H1 (cell line): ENCODE data around the gene ERAP2. TPM values are rescaled to one million over a fixed set of nuclear protein-coding genes. Genes with fewer than 3 reads are reported as not detected.

Source experiments
- CTCF ChIA-PET: fragments of 300-600 bp; sonication (Branson Sonifier 250); formaldehyde crosslinking; loops from one replicate; lab custom pipeline; 2021; ENCODE audit not compliant: partially characterized antibody; lab: Charles Lee
- POLR2A ChIA-PET: fragments of 300-600 bp; sonication (Branson Sonifier 250); formaldehyde crosslinking; loops from one replicate; lab custom pipeline; 2021; ENCODE audit warnings: inconsistent platforms; ENCODE audit not compliant: partially characterized antibody; lab: Charles Lee
- DNase-seq, 2 experiments: peaks; one replicate each; pipeline versions ENCODE4 v3.0.0 to v3.0.0-alpha.2; 2010 to 2022; ENCODE audit warnings: low spot score in 2 of 2, low read depth in 1 of 2, mixed read lengths in 1 of 2
- FAIRE-seq: peaks from 2 replicates; lab custom pipeline; 2011; peaks lifted over from hg19 to GRCh38; lab: Jason Lieb, UNC
- H2AFZ ChIP-seq: 2 replicates; pipeline ENCODE4 v1.8.1; 2012; ENCODE audit warnings: low read length, inconsistent platforms
- H2AK5ac ChIP-seq: 2 replicates; pipeline ENCODE4 v1.6.1; 2013; ENCODE audit warnings: low read depth, low read length
- H2BK120ac ChIP-seq: replicated peaks from 2 replicates; pipeline ENCODE3; 2013; ENCODE audit warnings: low read depth, low read length, inconsistent platforms
- H2BK12ac ChIP-seq: 2 replicates; pipeline ENCODE4 v1.6.1; 2013; ENCODE audit warnings: low read depth, low read length
- H2BK15ac ChIP-seq: 2 replicates; pipeline ENCODE4 v1.6.1; 2013; ENCODE audit warnings: low read length
- H2BK20ac ChIP-seq: 2 replicates; pipeline ENCODE4 v1.6.1; 2013; ENCODE audit warnings: low read length
- H2BK5ac ChIP-seq: 2 replicates; pipeline ENCODE4 v1.6.1; 2013; ENCODE audit warnings: low read depth, low read length
- H3K14ac ChIP-seq: 2 replicates; pipeline ENCODE4 v1.6.1; 2013; ENCODE audit warnings: inconsistent platforms; ENCODE audit not compliant: insufficient read length
- H3K18ac ChIP-seq: 2 replicates; pipeline ENCODE4 v1.6.1; 2013; ENCODE audit warnings: low read length; ENCODE audit errors: extremely low read depth
- H3K23ac ChIP-seq: 2 replicates; pipeline ENCODE4 v1.6.1; 2013; ENCODE audit warnings: inconsistent platforms; ENCODE audit not compliant: insufficient read length
- H3K23me2 ChIP-seq: 2 replicates; pipeline ENCODE4 v1.6.1; 2013; ENCODE audit warnings: low read depth, low read length
- H3K27ac ChIP-seq: 2 replicates; pipeline ENCODE4 v1.6.1; 2011; ENCODE audit warnings: low read depth, low read length, inconsistent platforms
- H3K27me3 ChIP-seq, 4 experiments: replicated peaks in 1 of 4; 1 replicate in 1 of 4; 2 replicates in 3 of 4; pipeline versions ENCODE4 v1.6.1 to v1.8.1; 2011 to 2013; ENCODE audit warnings: low read length in 3 of 4, mild to moderate bottlenecking in 3 of 4, inconsistent platforms in 2 of 4, mixed read lengths in 2 of 4, moderate library complexity in 1 of 4; ENCODE audit not compliant: control insufficient read depth in 3 of 4, insufficient read depth in 3 of 4; ENCODE audit errors: extremely low read depth in 1 of 4
- H3K36me3 ChIP-seq, 4 experiments: 2 replicates each; pipeline versions ENCODE4 v1.6.1 to v1.8.1; 2011 to 2013; ENCODE audit warnings: mild to moderate bottlenecking in 4 of 4, low read length in 3 of 4, moderate library complexity in 2 of 4, control low read depth in 1 of 4, inconsistent platforms in 1 of 4; ENCODE audit not compliant: insufficient read depth in 4 of 4, control insufficient read depth in 2 of 4
- H3K4ac ChIP-seq: replicated peaks from 2 replicates; pipeline ENCODE3; 2013; ENCODE audit warnings: low read length, low read depth, mixed read lengths, inconsistent platforms; ENCODE audit not compliant: insufficient read length
- H3K4me1 ChIP-seq, 4 experiments: replicated peaks in 1 of 4; 1 replicate in 1 of 4; 2 replicates in 3 of 4; pipeline versions ENCODE4 v1.6.1 to v1.8.1; 2011 to 2013; ENCODE audit warnings: low read length in 3 of 4, inconsistent platforms in 2 of 4, mixed read lengths in 1 of 4; ENCODE audit not compliant: insufficient read depth in 4 of 4, control insufficient read depth in 3 of 4
- H3K4me2 ChIP-seq, 2 experiments: 2 replicates each; pipeline versions ENCODE4 v1.6.1 to v1.8.1; 2011 to 2013; ENCODE audit warnings: low read depth in 2 of 2, low read length in 2 of 2, control low read depth in 1 of 2, inconsistent platforms in 1 of 2, mild to moderate bottlenecking in 1 of 2; ENCODE audit not compliant: insufficient read depth in 1 of 2
- H3K4me3 ChIP-seq, 4 experiments: fragments of 200-600, 300-600 bp in 1 of 4; sonication (generic), shearing (Covaris generic), sonication (Bioruptor Twin) in 1 of 4; 2 replicates each; pipeline versions ENCODE4 v1.5.1 to v1.8.1; 2011 to 2016; ENCODE audit warnings: low read length in 4 of 4, low read depth in 3 of 4, control low read depth in 2 of 4, inconsistent platforms in 2 of 4, mild to moderate bottlenecking in 2 of 4, mixed read lengths in 1 of 4, moderate library complexity in 1 of 4; ENCODE audit not compliant: insufficient read depth in 2 of 4; ENCODE audit errors: extremely low read depth in 1 of 4
- H3K56ac ChIP-seq: replicated peaks from 2 replicates; pipeline ENCODE3; 2013; ENCODE audit warnings: low read depth, mild to moderate bottlenecking, mixed read lengths, low read length, inconsistent platforms; ENCODE audit not compliant: insufficient read length
- H3K79me1 ChIP-seq: 2 replicates; pipeline ENCODE4 v1.6.1; 2013; ENCODE audit warnings: low read depth, low read length, control low read depth
- H3K79me2 ChIP-seq, 2 experiments: 2 replicates each; pipeline versions ENCODE4 v1.6.1 to v1.8.1; 2012 to 2013; ENCODE audit warnings: low read length in 2 of 2, mild to moderate bottlenecking in 2 of 2, inconsistent platforms in 1 of 2; ENCODE audit not compliant: insufficient read depth in 2 of 2, control insufficient read depth in 1 of 2
- H3K9ac ChIP-seq, 4 experiments: replicated peaks in 1 of 4; 1 replicate in 1 of 4; 2 replicates in 3 of 4; pipeline versions ENCODE4 v1.6.1 to v1.8.1; 2011 to 2013; ENCODE audit warnings: low read depth in 3 of 4, low read length in 3 of 4, control low read depth in 2 of 4, mild to moderate bottlenecking in 2 of 4, moderate library complexity in 2 of 4, inconsistent platforms in 1 of 4; ENCODE audit errors: extremely low read depth in 1 of 4
- H3K9me3 ChIP-seq, 2 experiments: 2 replicates each; pipeline versions ENCODE4 v1.6.1 to v1.8.1; 2012 to 2013; ENCODE audit warnings: mild to moderate bottlenecking in 2 of 2, moderate library complexity in 2 of 2, control low read depth in 1 of 2, inconsistent platforms in 1 of 2, low read depth in 1 of 2, low read length in 1 of 2, mixed read lengths in 1 of 2; ENCODE audit not compliant: insufficient read depth in 2 of 2
- H4K20me1 ChIP-seq, 2 experiments: replicated peaks in 1 of 2; 2 replicates each; pipeline versions ENCODE3 to v1.8.1; 2011 to 2013; ENCODE audit warnings: inconsistent platforms in 2 of 2, low read length in 2 of 2, mild to moderate bottlenecking in 1 of 2; ENCODE audit not compliant: insufficient read depth in 2 of 2, control insufficient read depth in 1 of 2
- H4K5ac ChIP-seq: 2 replicates; pipeline ENCODE4 v1.6.1; 2013; ENCODE audit warnings: low read length, low read depth, mixed read lengths, inconsistent platforms; ENCODE audit not compliant: insufficient read length
- H4K8ac ChIP-seq: 2 replicates; pipeline ENCODE4 v1.8.0; 2013; ENCODE audit warnings: mild to moderate bottlenecking, moderate library complexity, low read length, inconsistent platforms; ENCODE audit not compliant: insufficient read depth; ENCODE audit errors: extremely low read depth
- H4K91ac ChIP-seq: replicated peaks from 2 replicates; pipeline ENCODE3; 2013; ENCODE audit warnings: low read length, mixed read lengths, inconsistent platforms; ENCODE audit not compliant: insufficient read length
- BACH1 ChIP-seq: IDR thresholded peaks from 2 replicates; pipeline ENCODE4 v1.6.1; 2012; ENCODE audit warnings: low read length, improper control_type of control experiment
- POLR2A ChIP-seq, 2 experiments: IDR thresholded peaks; 1 replicate in 1 of 2; 2 replicates in 1 of 2; pipeline ENCODE4 v1.6.1; 2011; ENCODE audit warnings: low read depth in 2 of 2, low read length in 2 of 2, mild to moderate bottlenecking in 2 of 2; ENCODE audit errors: control extremely low read depth in 1 of 2
- WGBS, 2 experiments: shearing (Covaris generic) in 1 of 2; methylation state at CpG; one replicate each; pipeline versions ENCODE4 v1.1.6 to v1.1.7; 2013 to 2015; ENCODE audit warnings: low lambda C conversion rate in 2 of 2, mixed read lengths in 2 of 2, inconsistent platforms in 1 of 2, low coverage in 1 of 2, missing lambda C conversion rate in 1 of 2; ENCODE audit not compliant: insufficient replicate concordance in 2 of 2, insufficient coverage in 1 of 2, insufficient read length in 1 of 2; ENCODE audit errors: extremely low coverage in 1 of 2, missing lambda C conversion rate in 1 of 2; 5-methylcytosine and 5-hydroxymethylcytosine counted together
- polyA plus RNA-seq, 7 experiments: library from polyadenylated mRNA; depleted of rRNA in 3 of 7; stranded (reverse) in 5 of 7; unstranded in 2 of 7; fragments of >200 nt in 5 of 7; fragments of 200-250 nt in 2 of 7; gene quantifications; 1 replicate in 5 of 7; 2 replicates in 1 of 7; 4 replicates in 1 of 7; pipeline versions ENCODE4 v1.2.1 to v1.2.3, GENCODE V29; 2011 to 2013; ENCODE audit warnings: missing spikeins in 2 of 7, mixed read lengths in 2 of 7
- total RNA-seq: library from RNA; stranded (reverse); fragmentation: NEBNext Ultra II Directional; extraction: Animal tissue kit (Norgen Biotek cat#: 25700); gene quantifications from 2 replicates; pipeline ENCODE4 v1.2.1, GENCODE V29; 2021

Gene ERAP2
- total and polyA plus RNA-seq, 2 of the 8 experiments (the other 6 are each of a cell fraction or from before 2014, with no cell fraction given) = 0.14 TPM; not detected in 1

- Histone ChIP-seq H3K4me3 (no peak overlapping the region), H3K4me2 (no peak overlapping the region), H4K20me1 (no peaks in the 10 kb centered on the region), H3K23me2 (no peaks in the 10 kb centered on the region), H3K36me3 (no peaks in the 10 kb centered on the region), H4K5ac (no peak overlapping the region), H2BK20ac (no peak overlapping the region), H2BK15ac (no peak overlapping the region), H3K56ac (no peak overlapping the region), H2BK12ac (no peak overlapping the region), H3K18ac (no peak overlapping the region), H3K27me3 (no peaks in the 10 kb centered on the region), H4K91ac (no peak overlapping the region), H3K23ac (no peak overlapping the region), H2AFZ (no peak overlapping the region), H3K79me1 (no peaks in the 10 kb centered on the region), H2BK5ac (no peak overlapping the region), H2AK5ac (no peak overlapping the region), H3K9me3 (no peaks in the 10 kb centered on the region), H3K4ac (no peak overlapping the region), H3K27ac (no peak overlapping the region), H3K4me1 (peaks cover 0 to 4% (median 3%) of the 10 kb centered on the region in 4 experiments; a peak in 4 of 7 replicates), H3K14ac (no peak overlapping the region), H4K8ac (no peak overlapping the region), H3K79me2 (no peaks in the 10 kb centered on the region), H3K9ac (no peak overlapping the region), H2BK120ac (no peak overlapping the region)
- CTCF ChIA-PET = no interaction called here
- DNase-seq (no peak), FAIRE-seq (no peak)
- POLR2A ChIA-PET = no interaction called here
- TF ChIP-seq BACH1 (no peak), POLR2A (IDR thresholded peaks at IDR 0.05; ENCODE audit: control extremely low read depth in 1 of 2, low read depth in 2 of 2, low read length in 2 of 2) (no peak)
- WGBS, 2 experiments = 97% methylated on average over 3 of the region's 3 CpGs; no CpG with 5 or more reads in 1 of the 2 experiments
Measured at GRCh38 chr5:96920744-96921355, 44.5 kb downstream of the ERAP2 start.
